GM23248 (cell line): ENCODE data around the gene RNF217. TPM values are rescaled to one million over a fixed set of nuclear protein-coding genes. Genes with fewer than 3 reads are reported as not detected.

ENCODE experiments used
- DNase-seq: peaks from one replicate; pipeline ENCODE4 v3.0.0-alpha.2; 2015
- H2AFZ ChIP-seq: fragments of 200-600 bp; sonication (generic); 2 replicates; pipeline ENCODE4 v1.6.1; 2016; ENCODE audit warnings: antibody characterized with exemption
- H3F3A ChIP-seq: fragments of 200-600 bp; sonication (generic); 2 replicates; pipeline ENCODE4 v1.6.1; 2016; ENCODE audit warnings: mild to moderate bottlenecking, antibody characterized with exemption, mixed run types; ENCODE audit not compliant: insufficient read depth
- H3K27ac ChIP-seq: fragments of 200-600 bp; sonication (generic); 2 replicates; pipeline ENCODE4 v1.5.1; 2016; ENCODE audit warnings: mild to moderate bottlenecking
- H3K27me3 ChIP-seq: fragments of 200-600 bp; sonication (generic); replicated peaks from 2 replicates; pipeline ENCODE4 v1.6.1; 2016; ENCODE audit warnings: mild to moderate bottlenecking; ENCODE audit not compliant: insufficient read depth
- H3K36me3 ChIP-seq: fragments of 200-600 bp; sonication (generic); 2 replicates; pipeline ENCODE4 v1.6.1; 2016; ENCODE audit warnings: low read depth, mild to moderate bottlenecking
- H3K4me1 ChIP-seq: fragments of 200-600 bp; sonication (generic); 2 replicates; pipeline ENCODE4 v1.6.1; 2016; ENCODE audit warnings: mild to moderate bottlenecking; ENCODE audit not compliant: insufficient read depth
- H3K4me2 ChIP-seq: fragments of 200-600 bp; sonication (generic); one replicate; pipeline ENCODE4 v1.6.1; 2016; ENCODE audit warnings: mild to moderate bottlenecking; ENCODE audit not compliant: unreplicated experiment
- H3K4me3 ChIP-seq: fragments of 200-600 bp; sonication (generic); 2 replicates; pipeline ENCODE4 v1.5.1; 2016; ENCODE audit warnings: mild to moderate bottlenecking
- H3K79me2 ChIP-seq: fragments of 200-600 bp; sonication (generic); 2 replicates; pipeline ENCODE4 v1.6.1; 2016; ENCODE audit warnings: mild to moderate bottlenecking; ENCODE audit not compliant: insufficient read depth
- H3K9ac ChIP-seq: fragments of 200-600 bp; sonication (generic); 2 replicates; pipeline ENCODE4 v1.6.1; 2016; ENCODE audit warnings: mild to moderate bottlenecking
- H3K9me2 ChIP-seq: fragments of 200-600 bp; sonication (generic); 2 replicates; pipeline ENCODE4 v1.6.1; 2016; ENCODE audit warnings: mixed run types, mild to moderate bottlenecking, moderate library complexity; ENCODE audit not compliant: insufficient read depth
- H3K9me3 ChIP-seq: fragments of 200-600 bp; sonication (generic); one replicate; pipeline ENCODE4 v1.6.1; 2017; ENCODE audit warnings: low read depth
- H4K20me1 ChIP-seq: fragments of 200-600 bp; sonication (generic); 2 replicates; pipeline ENCODE4 v1.6.0; 2016; ENCODE audit not compliant: insufficient read depth
- EZH2 ChIP-seq: fragments of 200-600 bp; sonication (generic); IDR thresholded peaks from 2 replicates; pipeline ENCODE4 v1.6.1; 2018; ENCODE audit warnings: antibody characterized with exemption, mild to moderate bottlenecking; ENCODE audit not compliant: insufficient read depth, poor library complexity, severe bottlenecking
- EZH2phosphoT487 ChIP-seq: fragments of 200-600 bp; sonication (generic); IDR thresholded peaks from 2 replicates; pipeline ENCODE4 v1.6.1; 2018; ENCODE audit warnings: antibody characterized with exemption, moderate library complexity, mild to moderate bottlenecking, low read depth; ENCODE audit not compliant: insufficient read depth
- WGBS, 2 experiments: methylation state at CpG; one replicate each; pipeline ENCODE4 v1.1.6; 2015 to 2017; ENCODE audit warnings: low lambda C conversion rate in 2 of 2, low coverage in 1 of 2; ENCODE audit errors: missing lambda C conversion rate in 2 of 2; 5-methylcytosine and 5-hydroxymethylcytosine counted together
- in situ Hi-C: fragments of 300-500 bp; cut with MboI; formaldehyde crosslinking; loops from 2 replicates; pipeline ENCODE4 v1.15.0; 2020
- polyA plus RNA-seq: library from polyadenylated mRNA; unstranded; fragments of >200 nt; fragmentation: Nextera tagmentation; extraction: Ambion mirVana; gene quantifications from 2 replicates; pipeline ENCODE4 v1.2.1, GENCODE V29; 2016
- total RNA-seq: library from RNA; depleted of rRNA; stranded (reverse); fragments of >200 nt; shearing (Covaris generic); gene quantifications from 2 replicates; pipeline ENCODE4 v1.2.3, GENCODE V29; 2014

Gene RNF217
- total and polyA plus RNA-seq, 2 experiments from 2014 or later: 3.2 to 10.9 TPM

- Histone ChIP-seq H3K9ac (no peak overlapping the region), H3K4me1 (peaks cover 42% of the 10 kb centered on the region), H4K20me1 (no peaks in the 10 kb centered on the region), H3K79me2 (peaks cover 99% of the 10 kb centered on the region), H3K4me2 (no peak overlapping the region), H3K36me3 (peaks cover 21% of the 10 kb centered on the region), H3K27ac (no peak overlapping the region), H3K9me2 (no peaks in the 10 kb centered on the region), H3K9me3 (no peaks in the 10 kb centered on the region), H3K4me3 (no peak overlapping the region), H3F3A (peaks cover 28% of the 10 kb centered on the region), H2AFZ (no peak overlapping the region), H3K27me3 (no peaks in the 10 kb centered on the region)
- no peak for DNase-seq
- no peak for TF ChIP-seq EZH2
- no peak for TF ChIP-seq EZH2phosphoT487
- WGBS, 2 experiments: 50 to 64% methylated on average over 1 of the region's 1 CpG
- in situ Hi-C loops: no loop called here
These were observed 6.2 kb downstream of the RNF217 start for GRCh38 chr6:124968401-124968800.

- Histone ChIP-seq H2AFZ (no peak overlapping the region), H3K36me3 (peaks cover 27% of the 10 kb centered on the region), H3K4me3 (no peak overlapping the region), H3K4me1 (peaks cover 36% of the 10 kb centered on the region), H3K79me2 (peaks cover 99% of the 10 kb centered on the region), H3K9me2 (no peaks in the 10 kb centered on the region), H3F3A (peaks cover 14% of the 10 kb centered on the region), H3K4me2 (peak overlapping the region; percentile 21), H4K20me1 (no peaks in the 10 kb centered on the region), H3K27me3 (no peaks in the 10 kb centered on the region), H3K27ac (peak overlapping the region; percentile 21), H3K9ac (peak overlapping the region; percentile 17; the same call in 1 of the 2 replicates), H3K9me3 (no peaks in the 10 kb centered on the region)
- peak; percentile 89 for DNase-seq
- no peak for TF ChIP-seq EZH2phosphoT487
- TF ChIP-seq EZH2: no peak
- in situ Hi-C loops: no loop called here
- 32 to 35% methylated on average over 5 of the region's 5 CpGs for WGBS, 2 experiments
These were observed 8.0 kb downstream of the RNF217 start for GRCh38 chr6:124970243-124970642.

DNA sequence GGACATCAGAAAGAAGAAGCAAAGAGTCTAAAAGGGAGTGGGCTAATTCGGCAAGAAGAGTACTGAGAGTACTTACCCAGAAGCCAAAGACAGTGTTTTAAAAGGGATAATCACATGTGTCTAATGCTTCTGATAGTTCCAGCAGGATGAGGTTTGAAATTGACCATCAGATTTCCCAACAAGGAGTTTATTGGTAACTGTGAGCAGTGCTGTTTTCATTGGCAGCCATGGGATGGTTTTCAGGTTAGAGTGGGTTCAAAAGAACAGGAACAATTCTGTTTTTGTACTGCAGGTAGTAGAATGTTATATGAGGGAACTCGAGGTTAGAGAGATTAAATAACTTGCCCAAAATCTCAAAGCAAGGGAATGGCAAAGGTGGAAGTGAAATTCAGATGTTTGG is 8.5 kb downstream of the RNF217 start:
- no peaks in the 10 kb centered on the region for H4K20me1 ChIP-seq
- in situ Hi-C loops: no loop called here

GRCh38 chr6:124973780-124974179 is 11.5 kb downstream of the RNF217 start:
- H4K20me1 ChIP-seq: no peaks in the 10 kb centered on the region
- no peak for DNase-seq
- no peak overlapping the region for H3K9ac ChIP-seq
- H3K36me3 ChIP-seq: peaks cover 27% of the 10 kb centered on the region
- no peak overlapping the region for H2AFZ ChIP-seq
- no peak overlapping the region for H3K4me2 ChIP-seq
- no peak overlapping the region for H3K27ac ChIP-seq
- H3F3A ChIP-seq: peaks cover 21% of the 10 kb centered on the region
- TF ChIP-seq EZH2 (no peak), EZH2phosphoT487 (no peak)
- 94 to 96% methylated on average over 6 of the region's 6 CpGs for WGBS, 2 experiments
- H3K4me1 ChIP-seq: peaks cover 27% of the 10 kb centered on the region
- H3K9me3 ChIP-seq: no peaks in the 10 kb centered on the region
- no peaks in the 10 kb centered on the region for H3K27me3 ChIP-seq
- no peaks in the 10 kb centered on the region for H3K9me2 ChIP-seq
- in situ Hi-C loops: no loop called here
- H3K4me3 ChIP-seq: no peak overlapping the region
- H3K79me2 ChIP-seq: peaks cover 97% of the 10 kb centered on the region

More for the DNA sequence above, 8.5 kb downstream of the RNF217 start:
- Histone ChIP-seq H2AFZ (no peak overlapping the region), H3K4me3 (no peak overlapping the region), H3K4me1 (peaks cover 31% of the 10 kb centered on the region), H3F3A (peaks cover 14% of the 10 kb centered on the region), H3K9me3 (no peaks in the 10 kb centered on the region), H3K27me3 (no peaks in the 10 kb centered on the region), H3K9ac (no peak overlapping the region), H3K36me3 (peaks cover 27% of the 10 kb centered on the region), H3K9me2 (no peaks in the 10 kb centered on the region), H3K27ac (peak overlapping the region; percentile 21; the same call in 1 of the 2 replicates), H3K4me2 (peak overlapping the region; percentile 21), H3K79me2 (peaks cover 99% of the 10 kb centered on the region)
- DNase-seq: no peak
- 92 to 93% methylated on average over 2 of the region's 2 CpGs for WGBS, 2 experiments
- TF ChIP-seq EZH2 (no peak), EZH2phosphoT487 (no peak)
